OCI-LY7 (cell line): ENCODE data around the gene BRAF. TPM values are rescaled to one million over a fixed set of nuclear protein-coding genes. Genes with fewer than 3 reads are reported as not detected.

Experiments used
- Bru-seq: library from RNA; stranded (reverse); fragments of 400-500 nt; gene quantifications from one replicate; lab custom pipeline; 2021; lab: Mats Ljungman, UMichigan
- BruChase-seq, 2 experiments: library from RNA; stranded (reverse); fragments of 400-500 nt; gene quantifications; one replicate each; lab custom pipeline; 2021; lab: Mats Ljungman, UMichigan
- BruUV-seq: library from RNA; stranded (reverse); fragments of 400-500 nt; replicated peaks from 2 replicates; lab custom pipeline; 2021; lab: Mats Ljungman, UMichigan
- CTCF ChIA-PET: fragments of 300-600 bp; sonication (Branson Sonifier 250); formaldehyde crosslinking; loops from one replicate; lab custom pipeline; 2022; ENCODE audit warnings: antibody characterized with exemption; ENCODE audit not compliant: unreplicated experiment; lab: Charles Lee
- POLR2A ChIA-PET: fragments of 300-600 bp; sonication (Branson Sonifier 250); formaldehyde crosslinking; loops from one replicate; lab custom pipeline; 2022; ENCODE audit warnings: antibody characterized with exemption; lab: Charles Lee
- DNase-seq: peaks from one replicate; pipeline ENCODE4 v3.0.0-alpha.2; 2015; ENCODE audit warnings: low spot score
- H2AFZ ChIP-seq: fragments of 200-600 bp; sonication (generic), shearing (Covaris generic); 2 replicates; pipeline ENCODE4 v1.6.1; 2014; ENCODE audit warnings: mild to moderate bottlenecking, antibody characterized with exemption, low read length, moderate library complexity
- H3K27ac ChIP-seq: fragments of 200-600 bp; sonication (generic); 2 replicates; pipeline ENCODE4 v1.5.1; 2014; ENCODE audit warnings: mixed run types, low read depth, mild to moderate bottlenecking, moderate library complexity, low read length, inconsistent platforms; ENCODE audit not compliant: poor library complexity, severe bottlenecking
- H3K36me3 ChIP-seq: fragments of 200-600 bp; sonication (generic); 2 replicates; pipeline ENCODE4 v1.6.1; 2014; ENCODE audit warnings: mild to moderate bottlenecking, antibody characterized with exemption, low read length, moderate library complexity, mixed read lengths; ENCODE audit not compliant: insufficient read depth
- H3K4me1 ChIP-seq: fragments of 200-600 bp; sonication (generic); 2 replicates; pipeline ENCODE4 v1.5.1; 2014; ENCODE audit warnings: mild to moderate bottlenecking, low read length; ENCODE audit not compliant: insufficient read depth, poor library complexity, severe bottlenecking
- H3K4me2 ChIP-seq: fragments of 200-600 bp; sonication (generic); 2 replicates; pipeline ENCODE4 v1.6.1; 2014; ENCODE audit warnings: mild to moderate bottlenecking, low read length
- H3K4me3 ChIP-seq: fragments of 200-600 bp; sonication (generic); 2 replicates; pipeline ENCODE4 v1.5.1; 2014; ENCODE audit warnings: mild to moderate bottlenecking, low read depth, low read length; ENCODE audit not compliant: poor library complexity, severe bottlenecking
- H3K79me2 ChIP-seq: fragments of 200-600 bp; sonication (generic); 2 replicates; pipeline ENCODE4 v1.6.1; 2016; ENCODE audit warnings: low read depth, mild to moderate bottlenecking, low read length, moderate library complexity, mixed read lengths; ENCODE audit not compliant: insufficient read depth
- H3K9me2 ChIP-seq: fragments of 200-600 bp; sonication (generic); 2 replicates; pipeline ENCODE4 v1.6.1; 2016; ENCODE audit warnings: mild to moderate bottlenecking, low read length, mixed read lengths; ENCODE audit not compliant: insufficient read depth
- H3K9me3 ChIP-seq: fragments of 200-600 bp; sonication (generic); 2 replicates; pipeline ENCODE4 v1.6.1; 2014; ENCODE audit warnings: mild to moderate bottlenecking, mixed run types, low read length, mixed read lengths
- H4K20me1 ChIP-seq: fragments of 200-600 bp; sonication (generic); 2 replicates; pipeline ENCODE4 v1.6.1; 2014; ENCODE audit warnings: mild to moderate bottlenecking, antibody characterized with exemption, low read length, moderate library complexity, mixed read lengths; ENCODE audit not compliant: insufficient read depth
- EZH2phosphoT487 ChIP-seq: fragments of 200-600 bp; sonication (generic); IDR thresholded peaks from 2 replicates; pipeline ENCODE4 v1.6.1; 2018; ENCODE audit warnings: low read depth, borderline replicate concordance, mild to moderate bottlenecking, mixed run types, antibody characterized with exemption, low read length, moderate library complexity, mixed read lengths
- intact Hi-C: fragments of 100-400 bp; cut with micrococcal nuclease; formaldehyde crosslinking; loops from one replicate; pipeline ENCODE4 v1.10.0; 2022; ENCODE audit not compliant: unreplicated experiment
- long read RNA-seq: library from polyadenylated mRNA; stranded (forward); transcript quantifications from one replicate; pipeline ENCODE4 v2.0.0, GENCODE V29; 2022
- total RNA-seq, 2 experiments: library from RNA; depleted of rRNA in 1 of 2; stranded (reverse); fragments of >200 nt in 1 of 2; shearing (Covaris generic) in 1 of 2; gene quantifications; 2 replicates each; pipeline ENCODE4 v1.2.3, GENCODE V29; 2014 to 2022
- TF ChIP-seq, protein P1 (sequence below): fragments of 200-600 bp; sonication (generic); conservative IDR thresholded peaks from 2 replicates; pipeline ENCODE4 v1.5.1; 2014; ENCODE audit warnings: mild to moderate bottlenecking, antibody characterized with exemption, low read length, moderate library complexity, mixed read lengths

Gene BRAF
- total RNA-seq (2014; rRNA removed; shearing (Covaris generic)) (14.9 and 17.1 TPM in 2 replicates), total RNA-seq (2022) (41.6 and 51.8 TPM in 2 replicates), Bru-seq, nascent RNA (percentile 86 among the genes with signal in this experiment), BruChase-seq, experiment 1, labeled RNA remaining after a 6-hour chase (percentile 75 among the genes with signal in this experiment), BruChase-seq, experiment 2, labeled RNA remaining after a 2-hour chase (percentile 76 among the genes with signal in this experiment)
- long read RNA-seq, full-length matches to known transcripts = 6 of 16 reads
- long read RNA-seq, partial matches to known transcripts = 1 of 16 reads
- long read RNA-seq, other reads (novel, unspliced or antisense) = 9 of 16 reads

DNA sequence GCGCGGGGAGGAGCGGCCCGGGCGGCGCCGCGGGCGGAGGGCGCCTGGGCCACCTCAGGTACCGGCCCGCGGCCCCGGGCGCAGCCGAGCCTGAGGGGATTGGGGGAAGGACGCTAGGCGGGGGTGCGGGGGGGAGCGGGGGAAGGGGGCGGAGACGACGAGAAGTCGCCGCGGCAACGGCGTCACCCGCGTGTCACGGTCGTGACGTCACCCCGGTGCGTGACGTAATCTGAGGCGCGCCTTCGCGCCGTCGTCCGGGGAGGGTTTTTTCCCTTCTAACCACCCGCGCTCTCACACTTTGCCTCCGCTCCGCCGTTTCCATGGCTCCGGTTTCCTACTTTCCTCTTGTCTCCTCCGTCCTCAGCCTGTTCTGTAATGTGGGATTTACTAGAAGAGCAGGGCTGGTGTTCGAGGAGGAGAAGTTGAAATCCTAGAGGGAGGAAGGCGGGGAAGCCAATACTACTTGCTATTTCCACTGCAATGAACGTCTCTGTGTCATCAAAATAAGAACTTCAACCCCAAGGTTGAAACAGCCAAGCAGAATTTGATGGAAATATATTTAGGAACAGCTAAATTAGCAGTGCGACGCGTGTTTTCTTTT lies at the start of gene BRAF:
Gene BRAF, minus strand, starts transcription at position 109 of the 601 bp plus-strand sequence. CDS start 226 bp downstream, outside the sequence.
- POLR2A ChIA-PET = interaction anchor here (0.6 to 0.7 kb wide), 3 partner anchors 52 to 676 kb away, joined by 3 to 6 read pairs (median 3); no protein-coding TSS in a partner anchor
- BruUV-seq = no TSS peak
- CTCF ChIA-PET = interaction anchor here (2.8 kb wide), 1 partner anchor 114 kb away, joined by 7 read pairs; no protein-coding TSS in a partner anchor
- Histone ChIP-seq H3K9me3 (no peaks in the 10 kb centered on the region), H3K4me1 (peaks cover 36% of the 10 kb centered on the region), H3K4me2 (peak within 1 kb of the TSS; percentile 84), H4K20me1 (peaks cover 20% of the 10 kb centered on the region; the same call in 1 of the 2 replicates), H3K9me2 (no peaks in the 10 kb centered on the region), H3K36me3 (no peaks in the 10 kb centered on the region; the same call in 1 of the 2 replicates), H3K27ac (peak within 1 kb of the TSS; percentile 73), H3K79me2 (peaks cover 42% of the 10 kb centered on the region), H2AFZ (peak within 1 kb of the TSS; percentile 98), H3K4me3 (peak within 1 kb of the TSS; percentile 92)
- peak; percentile 88 for DNase-seq
- TF ChIP-seq EZH2phosphoT487 = no peak
- TF ChIP-seq, protein P1, sequence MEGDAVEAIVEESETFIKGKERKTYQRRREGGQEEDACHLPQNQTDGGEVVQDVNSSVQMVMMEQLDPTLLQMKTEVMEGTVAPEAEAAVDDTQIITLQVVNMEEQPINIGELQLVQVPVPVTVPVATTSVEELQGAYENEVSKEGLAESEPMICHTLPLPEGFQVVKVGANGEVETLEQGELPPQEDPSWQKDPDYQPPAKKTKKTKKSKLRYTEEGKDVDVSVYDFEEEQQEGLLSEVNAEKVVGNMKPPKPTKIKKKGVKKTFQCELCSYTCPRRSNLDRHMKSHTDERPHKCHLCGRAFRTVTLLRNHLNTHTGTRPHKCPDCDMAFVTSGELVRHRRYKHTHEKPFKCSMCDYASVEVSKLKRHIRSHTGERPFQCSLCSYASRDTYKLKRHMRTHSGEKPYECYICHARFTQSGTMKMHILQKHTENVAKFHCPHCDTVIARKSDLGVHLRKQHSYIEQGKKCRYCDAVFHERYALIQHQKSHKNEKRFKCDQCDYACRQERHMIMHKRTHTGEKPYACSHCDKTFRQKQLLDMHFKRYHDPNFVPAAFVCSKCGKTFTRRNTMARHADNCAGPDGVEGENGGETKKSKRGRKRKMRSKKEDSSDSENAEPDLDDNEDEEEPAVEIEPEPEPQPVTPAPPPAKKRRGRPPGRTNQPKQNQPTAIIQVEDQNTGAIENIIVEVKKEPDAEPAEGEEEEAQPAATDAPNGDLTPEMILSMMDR = no peak
- intact Hi-C loops = loop anchor here (1.0 to 5.0 kb wide), 5 partner anchors 89 to 812 kb away; partner anchors contain the start of genes MKRN1, MRPS33, NDUFB2 and SSBP1

DNA sequence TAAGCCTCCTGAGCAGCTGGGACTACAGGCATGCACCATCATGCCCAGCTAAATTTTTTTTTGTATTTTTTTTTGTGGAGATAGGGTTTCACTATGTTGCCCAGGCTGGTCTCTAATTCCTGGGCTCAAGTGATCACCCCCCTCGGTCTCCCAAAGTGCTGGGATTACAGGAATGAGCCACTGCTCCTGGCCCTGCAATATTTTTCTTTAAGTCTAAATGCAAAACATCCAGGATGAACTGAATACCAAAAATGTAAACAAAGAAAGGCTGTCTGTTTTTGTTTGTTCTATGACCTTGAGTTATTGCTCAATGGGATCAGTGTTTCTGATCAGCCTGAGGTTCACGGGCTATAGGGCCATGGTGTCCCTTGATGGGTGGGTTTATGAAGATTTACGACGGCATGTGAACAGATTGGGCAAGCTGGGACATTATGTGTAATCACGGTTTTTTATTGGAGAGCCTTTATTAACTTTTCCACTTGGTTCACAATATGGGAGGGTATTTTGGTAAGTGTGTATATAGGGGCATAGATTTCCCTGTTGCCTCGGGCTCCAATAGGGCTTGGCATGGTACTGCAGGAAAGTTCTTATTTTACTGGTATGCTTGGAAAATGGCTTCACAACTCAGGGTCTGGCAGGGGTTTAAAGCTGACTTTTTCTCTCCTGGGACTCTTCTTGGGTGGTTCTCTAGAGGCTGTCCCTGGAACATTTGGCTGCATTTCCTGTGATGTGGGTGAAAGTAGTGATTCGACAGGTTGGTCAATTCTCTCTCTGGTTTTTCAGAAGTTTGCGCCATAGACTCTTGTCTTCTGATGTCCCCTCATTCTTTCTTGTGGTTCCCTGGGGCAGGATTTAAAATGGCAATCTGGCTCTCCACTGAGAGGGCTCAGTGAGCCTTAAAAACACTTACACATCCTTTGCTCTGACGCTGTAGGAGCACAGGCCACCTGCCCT lies 48.4 kb upstream of the BRAF start:
- ChIA-PET CTCF (no interaction called here), POLR2A (interaction anchor here (0.6 kb wide), 1 partner anchor 169 kb away, joined by 3 read pairs; no protein-coding TSS in a partner anchor)
- H3K79me2 ChIP-seq = no peaks in the 10 kb centered on the region
- H2AFZ ChIP-seq = no peak overlapping the region
- no peaks in the 10 kb centered on the region for H3K36me3 ChIP-seq
- no TSS peak for BruUV-seq
- DNase-seq = no peak
- no peaks in the 10 kb centered on the region for H4K20me1 ChIP-seq
- no peak overlapping the region for H3K4me2 ChIP-seq
- H3K9me2 ChIP-seq = no peaks in the 10 kb centered on the region
- H3K9me3 ChIP-seq = no peaks in the 10 kb centered on the region
- TF ChIP-seq, protein P1 = no peak
- no peak for TF ChIP-seq EZH2phosphoT487
- H3K27ac ChIP-seq = no peak overlapping the region
- no peaks in the 10 kb centered on the region for H3K4me1 ChIP-seq
- intact Hi-C loops = no loop called here
- no peak overlapping the region for H3K4me3 ChIP-seq
